Large intestine (tissue), 3 donors: ENCODE results near the gene MCEE. TPM values are rescaled to one million over a fixed set of nuclear protein-coding genes. Genes with fewer than 3 reads are reported as not detected.
A peak's percentile ranks its signal among the peaks of the same experiment; 100 is the strongest.
"Not testable (repeated sequence)": the region's sequence is repeated elsewhere in the genome, so short reads cannot be mapped to it uniquely, and the experiment has no call there.

ENCODE experiments used
- DNase-seq, 2 donors: peaks; one replicate each; pipeline versions ENCODE4 v3.0.0 to v3.0.0-alpha.2; 2013
- H3K27ac ChIP-seq: one replicate; pipeline ENCODE4 v1.5.1; 2013; ENCODE audit warnings: low read length
- H3K27me3 ChIP-seq: 2 replicates; pipeline ENCODE4 v1.6.1; 2013; ENCODE audit warnings: low read length; ENCODE audit not compliant: control insufficient read depth, insufficient read depth
- H3K36me3 ChIP-seq: 2 replicates; pipeline ENCODE4 v1.6.1; 2013; ENCODE audit warnings: low read length; ENCODE audit not compliant: control insufficient read depth, insufficient read depth
- H3K4me1 ChIP-seq: one replicate; pipeline ENCODE4 v1.6.1; 2013; ENCODE audit warnings: low read length; ENCODE audit not compliant: control insufficient read depth, insufficient read depth
- H3K4me3 ChIP-seq: one replicate; pipeline ENCODE4 v1.5.1; 2013; ENCODE audit warnings: low read length
- H3K9me3 ChIP-seq: one replicate; pipeline ENCODE4 v1.6.1; 2013; ENCODE audit warnings: mild to moderate bottlenecking, low read depth, low read length, moderate library complexity; ENCODE audit not compliant: control insufficient read depth
- WGBS: methylation state at CpG from one replicate; pipeline ENCODE4 v1.1.5; 2013; ENCODE audit warnings: low lambda C conversion rate; ENCODE audit not compliant: insufficient coverage; 5-methylcytosine and 5-hydroxymethylcytosine counted together
- polyA plus RNA-seq: library from polyadenylated mRNA; unstranded; fragments of 120-200 nt; gene quantifications from one replicate; pipeline ENCODE4 v1.2.1, GENCODE V29; 2013

MCEE gene
- polyA plus RNA-seq, 1 donor: 26.0 TPM

DNA sequence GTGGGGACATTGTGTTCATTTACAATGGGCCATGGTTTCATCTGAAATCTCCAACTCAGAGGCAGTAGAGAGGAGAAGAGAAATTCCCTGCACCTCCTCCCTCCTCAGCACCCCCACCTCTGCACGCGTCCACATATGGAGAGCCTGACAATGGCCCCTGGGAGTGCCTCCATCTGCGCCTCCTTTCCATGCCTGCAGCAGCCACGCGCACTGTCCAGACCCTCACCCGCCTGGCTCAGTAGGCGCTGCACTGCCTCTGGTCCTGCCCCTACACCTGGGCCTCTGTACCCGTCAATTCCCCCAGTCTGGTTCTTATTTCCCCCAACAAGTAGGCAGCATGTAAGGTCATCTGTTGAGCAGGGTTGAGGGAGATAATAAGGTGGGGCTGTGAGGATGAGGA is 24.2 kb upstream of the MCEE start:
- no peak overlapping the region for H3K27ac ChIP-seq
- peaks cover 12% of the 10 kb centered on the region for H3K36me3 ChIP-seq
- H3K27me3 ChIP-seq: peaks cover 3% of the 10 kb centered on the region
- no peaks in the 10 kb centered on the region for H3K9me3 ChIP-seq
- no peak for DNase-seq
- no peaks in the 10 kb centered on the region for H3K4me1 ChIP-seq
- no CpG with 5 or more reads among the region's 8 CpGs for WGBS
- H3K4me3 ChIP-seq: no peak overlapping the region

DNA sequence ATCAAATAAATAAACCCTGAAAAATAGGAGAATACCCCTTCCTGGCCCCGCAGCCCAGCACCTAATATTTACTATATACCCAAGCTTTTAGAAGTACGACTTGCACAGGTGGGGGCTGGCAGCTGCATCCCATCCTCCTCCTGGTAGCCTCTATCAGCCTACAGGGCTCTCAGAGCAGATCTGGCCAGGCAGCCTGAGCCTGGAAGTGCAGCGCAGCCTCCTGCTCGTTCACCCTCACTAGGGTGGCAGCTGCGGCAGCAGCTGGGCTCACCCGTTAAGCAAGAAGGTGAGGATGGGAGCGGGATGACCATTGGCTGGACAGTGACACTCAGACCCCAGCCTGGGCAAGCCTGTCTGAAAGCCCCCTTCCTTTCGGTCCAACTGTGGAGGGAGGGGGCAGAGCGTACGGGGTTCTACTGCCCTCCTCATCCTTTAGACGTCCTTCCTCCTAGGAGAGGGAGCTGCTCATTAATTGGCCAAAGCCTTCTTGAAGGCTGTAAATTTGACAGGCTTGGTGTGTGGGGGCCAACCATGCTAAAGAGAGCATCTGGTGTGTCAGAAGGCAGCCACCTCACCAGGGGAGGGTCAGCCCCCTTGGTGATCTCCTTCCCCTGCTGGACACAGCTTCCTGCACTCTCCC is 23.7 kb upstream of the MCEE start:
- DNase-seq: no peak
- H3K4me3 ChIP-seq: no peak overlapping the region
- H3K9me3 ChIP-seq: no peaks in the 10 kb centered on the region
- no CpG with 5 or more reads among the region's 11 CpGs for WGBS
- peaks cover 3% of the 10 kb centered on the region for H3K27me3 ChIP-seq
- H3K4me1 ChIP-seq: no peaks in the 10 kb centered on the region
- peaks cover 18% of the 10 kb centered on the region for H3K36me3 ChIP-seq
- no peak overlapping the region for H3K27ac ChIP-seq

DNA sequence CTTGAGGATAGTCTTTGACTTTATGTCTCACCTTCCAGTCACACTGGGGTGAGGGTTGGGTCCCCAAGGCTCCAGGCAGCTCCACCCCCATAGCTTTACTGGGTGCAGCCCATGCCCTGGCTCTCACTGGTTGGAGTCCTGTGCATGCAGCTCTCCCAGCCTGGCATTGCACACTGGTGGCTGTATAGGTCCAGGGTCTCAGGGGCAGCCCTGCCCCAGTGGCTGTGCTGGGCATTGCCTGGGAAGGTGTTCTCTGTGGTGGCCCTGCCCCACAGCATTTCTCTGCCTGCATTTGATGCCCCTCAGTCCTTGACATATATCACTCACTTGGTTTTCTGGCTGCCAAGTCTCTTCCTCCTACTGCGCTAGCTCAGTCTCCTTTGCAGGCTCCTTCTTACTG is 21.6 kb upstream of the MCEE start:
- Histone ChIP-seq H3K4me3 (no peak overlapping the region), H3K27ac (no peak overlapping the region), H3K4me1 (no peaks in the 10 kb centered on the region), H3K27me3 (peaks cover 3% of the 10 kb centered on the region), H3K9me3 (no peaks in the 10 kb centered on the region), H3K36me3 (peaks cover 30% of the 10 kb centered on the region)
- no CpG with 5 or more reads among the region's 1 CpG for WGBS
- DNase-seq: no peak

DNA sequence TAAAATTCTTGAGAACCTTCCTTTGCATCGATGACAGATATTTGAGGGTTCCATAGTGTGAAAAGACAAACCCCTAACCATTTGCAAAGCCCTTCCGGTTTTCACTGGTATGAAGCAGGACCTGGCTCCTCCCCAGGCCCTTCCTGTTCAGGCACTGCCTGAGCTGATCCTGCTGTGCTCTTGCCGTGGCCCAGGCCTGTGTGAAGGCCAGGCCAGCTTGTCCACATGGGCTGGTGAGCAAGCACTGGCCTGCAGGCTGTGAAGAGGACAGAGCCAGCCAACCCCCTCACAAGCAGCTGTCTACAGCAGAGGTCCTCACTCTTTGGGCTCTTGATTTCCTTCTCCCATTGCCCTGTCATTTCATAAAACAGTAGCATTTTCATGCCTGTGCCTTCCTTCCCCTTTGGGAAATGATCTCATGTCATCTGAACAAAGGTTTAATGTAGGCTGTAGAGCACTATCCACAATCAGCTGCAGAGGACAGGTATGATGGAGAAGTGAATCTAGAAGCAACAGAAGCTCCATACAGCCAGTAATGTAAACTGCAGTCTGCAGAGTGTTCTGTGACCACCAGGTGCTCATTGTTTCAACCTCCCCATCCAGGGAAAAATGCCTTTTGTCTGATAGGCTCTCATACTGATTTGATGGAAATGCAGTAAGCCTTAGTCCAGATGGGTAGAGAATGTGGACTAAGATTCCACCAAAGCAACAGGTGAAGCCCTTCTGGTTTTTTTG is 20.2 kb upstream of the MCEE start:
- Histone ChIP-seq H3K27ac (no peak overlapping the region), H3K4me1 (no peaks in the 10 kb centered on the region), H3K4me3 (no peak overlapping the region), H3K27me3 (peaks cover 3% of the 10 kb centered on the region), H3K36me3 (peaks cover 42% of the 10 kb centered on the region), H3K9me3 (no peaks in the 10 kb centered on the region)
- DNase-seq: no peak
- WGBS: no CpG with 5 or more reads among the region's 3 CpGs

DNA sequence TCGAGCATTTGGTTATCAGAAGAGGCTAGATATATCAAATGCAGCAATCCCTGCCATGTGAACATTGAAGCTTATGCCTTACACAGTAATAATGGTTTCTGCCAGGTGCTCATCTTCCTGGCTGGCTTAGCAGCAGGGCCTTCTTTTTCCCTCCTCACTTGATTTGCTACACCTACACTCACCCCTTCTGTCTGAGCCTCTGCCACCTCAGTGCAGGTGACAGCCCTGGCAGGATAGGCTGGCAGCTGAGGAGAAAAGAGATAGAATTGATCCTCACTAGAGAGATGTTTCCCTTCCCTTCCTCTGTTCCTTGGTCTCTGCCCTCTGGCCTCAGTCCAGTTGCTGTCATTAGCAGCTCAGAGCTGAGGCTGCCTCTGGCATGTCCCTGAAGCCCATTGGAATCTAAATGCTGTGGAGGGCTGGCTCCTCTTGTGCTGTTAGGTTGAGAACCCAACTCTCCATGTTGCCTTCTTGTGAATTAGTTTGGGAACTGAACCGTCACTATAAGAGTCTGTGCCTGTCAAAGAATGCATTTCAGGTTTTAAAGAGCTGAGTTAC is 18.6 kb upstream of the MCEE start:
- WGBS: no CpG with 5 or more reads among the region's 2 CpGs
- no peaks in the 10 kb centered on the region for H3K4me1 ChIP-seq
- no peaks in the 10 kb centered on the region for H3K27me3 ChIP-seq
- no peak overlapping the region for H3K4me3 ChIP-seq
- H3K9me3 ChIP-seq: no peaks in the 10 kb centered on the region
- DNase-seq: no peak
- H3K27ac ChIP-seq: no peak overlapping the region
- peaks cover 59% of the 10 kb centered on the region for H3K36me3 ChIP-seq

DNA sequence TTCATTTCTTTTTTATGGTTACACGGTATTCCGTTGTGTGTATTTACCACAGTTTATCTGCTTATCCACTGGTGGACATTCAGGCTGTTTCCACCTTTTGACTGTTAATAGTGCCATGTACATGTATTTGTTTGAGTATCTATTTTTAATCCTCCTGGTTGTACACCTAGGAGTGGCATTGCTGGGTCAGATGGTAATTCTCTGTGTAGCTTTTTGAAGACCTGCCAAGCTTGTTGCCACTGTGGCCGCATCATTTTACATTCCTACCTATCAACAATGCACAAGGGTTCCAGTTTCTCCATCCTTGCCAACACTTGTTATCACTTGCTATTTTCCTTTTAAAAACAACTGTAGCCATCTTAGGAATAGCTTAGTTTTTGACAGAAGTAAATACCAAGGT is 13.8 kb upstream of the MCEE start:
- no peak for DNase-seq
- Histone ChIP-seq H3K36me3 (peaks cover 81% of the 10 kb centered on the region), H3K4me3 (no peak overlapping the region), H3K4me1 (no peaks in the 10 kb centered on the region), H3K9me3 (no peaks in the 10 kb centered on the region), H3K27ac (no peak overlapping the region), H3K27me3 (no peaks in the 10 kb centered on the region)
- no CpG with 5 or more reads among the region's 3 CpGs for WGBS

DNA sequence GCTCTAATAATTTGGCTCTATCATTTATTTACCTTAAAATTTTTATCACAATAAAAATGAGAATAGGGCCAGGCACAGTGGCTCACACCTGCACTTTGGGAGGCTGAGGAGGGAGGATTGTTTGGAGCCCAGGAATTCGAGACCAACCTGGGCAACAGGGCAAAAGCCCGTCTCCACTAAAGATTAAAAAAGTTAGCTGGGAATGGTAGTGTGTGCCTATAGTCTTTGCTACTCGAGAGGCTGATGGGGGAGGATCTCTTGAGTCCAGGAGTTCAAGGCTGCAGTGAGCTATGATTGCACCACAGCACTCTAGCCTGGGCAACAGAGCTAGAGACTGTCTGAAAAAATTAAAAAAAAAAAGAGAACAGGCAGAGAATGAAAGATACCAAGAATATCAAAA is 6.1 kb upstream of the MCEE start:
- no peak for DNase-seq
- Histone ChIP-seq H3K4me3 (no peak overlapping the region), H3K27ac (no peak overlapping the region), H3K9me3 (no peaks in the 10 kb centered on the region), H3K27me3 (no peaks in the 10 kb centered on the region), H3K4me1 (no peaks in the 10 kb centered on the region), H3K36me3 (peaks cover 59% of the 10 kb centered on the region)
- 80% methylated on average over 1 of the region's 3 CpGs for WGBS

DNA sequence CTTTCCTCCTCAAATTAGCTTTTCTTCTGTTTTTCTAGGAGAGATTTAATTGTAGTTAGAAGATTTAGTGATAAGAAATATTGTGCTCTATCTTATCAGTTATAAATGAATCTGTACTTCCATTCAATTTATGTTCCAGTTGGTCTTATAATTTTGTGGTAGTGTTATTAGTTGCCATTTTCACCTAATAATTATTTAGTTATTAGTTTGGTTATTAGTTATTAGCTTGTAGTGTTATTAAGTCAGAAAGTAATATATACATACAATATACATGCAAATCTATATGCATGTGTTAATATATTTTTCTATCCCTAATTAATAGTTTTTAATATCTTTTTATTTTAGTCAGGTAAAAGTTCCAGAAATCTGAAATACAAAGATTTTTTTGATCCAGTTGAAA is 3.6 kb upstream of the MCEE start:
- no peaks in the 10 kb centered on the region for H3K4me1 ChIP-seq

DNA sequence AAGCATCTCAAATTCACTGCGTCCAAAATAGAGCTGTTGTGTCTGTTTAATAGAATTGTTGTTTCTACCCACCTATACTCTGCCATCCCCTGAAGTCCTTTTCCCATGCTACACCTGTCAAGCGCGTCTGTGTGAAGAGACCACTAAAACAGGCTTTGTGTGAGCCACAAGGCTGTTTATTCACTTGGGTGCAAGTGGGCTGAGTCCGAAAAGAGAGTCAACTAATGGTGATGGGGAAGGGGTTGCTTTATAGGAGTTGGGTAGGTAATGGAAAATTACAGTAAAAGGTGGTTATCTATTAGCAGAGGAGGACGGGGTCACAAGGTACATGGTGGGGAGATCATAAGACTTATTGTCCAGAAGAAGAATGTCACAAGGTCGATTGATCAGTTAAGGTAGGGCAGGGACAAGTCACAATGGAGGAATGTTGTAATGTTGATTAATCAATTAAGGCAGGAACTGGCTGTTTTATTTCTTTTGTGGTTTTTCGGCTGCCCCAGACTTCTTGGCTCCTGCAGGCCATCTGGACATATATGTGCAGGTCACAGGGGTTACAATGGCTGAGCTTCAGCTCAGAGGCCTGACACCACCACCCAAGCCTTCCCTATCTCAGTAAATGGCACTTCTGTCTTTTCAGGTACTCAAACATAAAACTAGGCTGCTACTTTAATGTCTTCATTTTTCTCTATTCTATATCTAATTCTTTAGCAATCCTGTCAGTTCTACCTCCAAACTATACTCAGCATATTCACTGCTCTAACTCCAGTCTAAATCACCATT is 1.5 kb upstream of the MCEE start:
- not testable (repeated sequence) for H3K27me3 ChIP-seq, H3K4me1 ChIP-seq, H3K9me3 ChIP-seq, H3K27ac ChIP-seq, DNase-seq
- H3K4me3 ChIP-seq: peak overlapping the region; percentile 97
- peaks cover 22% of the 10 kb centered on the region for H3K36me3 ChIP-seq
- no CpG with 5 or more reads among the region's 7 CpGs for WGBS

More for the DNA sequence above, 3.6 kb upstream of the MCEE start:
- DNase-seq: no peak
- Histone ChIP-seq H3K9me3 (no peaks in the 10 kb centered on the region), H3K27ac (no peak overlapping the region), H3K4me3 (no peak overlapping the region), H3K27me3 (no peaks in the 10 kb centered on the region), H3K36me3 (peaks cover 37% of the 10 kb centered on the region)

DNA sequence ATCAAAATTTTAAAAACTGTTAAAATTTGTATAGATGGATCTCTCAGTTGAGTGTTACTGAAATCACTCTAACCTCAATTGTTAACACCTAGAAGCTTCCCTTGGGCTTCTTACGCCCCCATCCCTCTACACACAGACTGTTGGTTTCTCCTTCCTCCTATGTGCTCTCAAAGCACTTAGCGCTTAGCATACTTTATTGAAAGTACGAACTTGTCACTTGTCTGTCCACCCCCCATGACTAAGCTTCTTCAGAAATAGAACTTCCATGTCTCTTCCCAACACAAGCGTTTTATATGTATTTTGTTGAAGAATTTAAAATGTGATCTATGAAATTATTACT is 846 bp upstream of the MCEE start:
- no peak for DNase-seq
- peaks cover 18% of the 10 kb centered on the region for H3K36me3 ChIP-seq
- no peaks in the 10 kb centered on the region for H3K27me3 ChIP-seq
- WGBS: no CpG with 5 or more reads among the region's 4 CpGs
- no peaks in the 10 kb centered on the region for H3K9me3 ChIP-seq
- no peaks in the 10 kb centered on the region for H3K4me1 ChIP-seq
- peak overlapping the region; percentile 93 for H3K27ac ChIP-seq
- H3K4me3 ChIP-seq: peak overlapping the region; percentile 97
